Cardiac muscle cell (in vitro differentiated cells and primary cell): Measurements from ENCODE around the gene AP1S3. TPM values are rescaled to one million over a fixed set of nuclear protein-coding genes. Genes with fewer than 3 reads are reported as not detected.

Source experiments
- DNase-seq, 2 donors: peaks; one replicate each; pipeline versions ENCODE4 v3.0.0 to v3.0.0-alpha.2; 2010 to 2017; ENCODE audit warnings: low read depth in 1 of 2, low spot score in 1 of 2
- H3K27ac ChIP-seq: fragments of 200-600 bp; sonication (generic); 2 replicates; pipeline ENCODE4 v1.5.1; 2016
- H3K27me3 ChIP-seq: fragments of 200-600 bp; sonication (generic); 2 replicates; pipeline ENCODE4 v1.6.0; 2016; ENCODE audit warnings: control low read depth
- H3K36me3 ChIP-seq: fragments of 200-600 bp; sonication (generic); 2 replicates; pipeline ENCODE4 v1.5.1; 2016; ENCODE audit warnings: control low read depth
- H3K4me1 ChIP-seq: fragments of 200-600 bp; sonication (generic); 2 replicates; pipeline ENCODE4 v1.8.1; 2017; ENCODE audit warnings: low read depth, mild to moderate bottlenecking, mixed run types
- H3K4me3 ChIP-seq: fragments of 200-600 bp; sonication (generic); 2 replicates; pipeline ENCODE4 v1.5.1; 2016; ENCODE audit warnings: mild to moderate bottlenecking
- H3K9me3 ChIP-seq: fragments of 200-600 bp; sonication (generic); 2 replicates; pipeline ENCODE4 v1.5.1; 2017; ENCODE audit warnings: low read depth, mild to moderate bottlenecking, control low read depth
- CTCF ChIP-seq: IDR thresholded peaks from 2 replicates; pipeline ENCODE4 v1.5.1; 2012; ENCODE audit warnings: low read depth, mild to moderate bottlenecking, low read length
- polyA plus RNA-seq: library from polyadenylated mRNA; unstranded; fragments of >200 nt; fragmentation: Nextera tagmentation; extraction: Ambion mirVana; gene quantifications from 2 replicates; pipeline ENCODE4 v1.2.1, GENCODE V29; 2016
- total RNA-seq: library from RNA; depleted of rRNA; stranded (reverse); fragments of >200 nt; gene quantifications from 2 replicates; pipeline ENCODE4 v1.2.3, GENCODE V29; 2016

AP1S3 gene
- total and polyA plus RNA-seq, 2 experiments from 2014 or later = 1.6 TPM; not detected in 1

GRCh38 chr2:223868005-223868404 lies 30.6 kb upstream of the AP1S3 start:
- Histone ChIP-seq H3K36me3 (no peaks in the 10 kb centered on the region), H3K4me3 (no peak overlapping the region), H3K27me3 (no peaks in the 10 kb centered on the region), H3K27ac (no peak overlapping the region), H3K9me3 (no peaks in the 10 kb centered on the region), H3K4me1 (no peaks in the 10 kb centered on the region)
- no peak for TF ChIP-seq CTCF
- no peak for DNase-seq

GRCh38 chr2:223865907-223866508 lies 28.6 kb upstream of the AP1S3 start:
- Histone ChIP-seq H3K4me3 (no peak overlapping the region), H3K4me1 (no peaks in the 10 kb centered on the region), H3K27me3 (no peaks in the 10 kb centered on the region), H3K27ac (no peak overlapping the region), H3K9me3 (no peaks in the 10 kb centered on the region), H3K36me3 (no peaks in the 10 kb centered on the region)
- no peak for DNase-seq
- no peak for TF ChIP-seq CTCF

- Histone ChIP-seq H3K9me3 (no peaks in the 10 kb centered on the region), H3K27ac (no peak overlapping the region), H3K27me3 (no peaks in the 10 kb centered on the region), H3K4me3 (no peak overlapping the region), H3K36me3 (no peaks in the 10 kb centered on the region), H3K4me1 (no peaks in the 10 kb centered on the region)
- TF ChIP-seq CTCF = no peak
- DNase-seq = no peak
These were observed 27.7 kb upstream of the AP1S3 start for GRCh38 chr2:223865124-223865523.

- TF ChIP-seq CTCF = no peak
- Histone ChIP-seq H3K36me3 (no peaks in the 10 kb centered on the region), H3K4me3 (no peak overlapping the region), H3K4me1 (no peaks in the 10 kb centered on the region), H3K9me3 (no peaks in the 10 kb centered on the region), H3K27me3 (no peaks in the 10 kb centered on the region), H3K27ac (no peak overlapping the region)
- no peak for DNase-seq
These were observed 26.1 kb upstream of the AP1S3 start for GRCh38 chr2:223863491-223863890.

- H3K4me3 ChIP-seq = no peak overlapping the region
- peak in 1 of 2 donors; percentile 92 for DNase-seq
- TF ChIP-seq CTCF = peak; percentile 22
- no peaks in the 10 kb centered on the region for H3K36me3 ChIP-seq
- no peaks in the 10 kb centered on the region for H3K4me1 ChIP-seq
- no peaks in the 10 kb centered on the region for H3K27me3 ChIP-seq
- no peak overlapping the region for H3K27ac ChIP-seq
- H3K9me3 ChIP-seq = no peaks in the 10 kb centered on the region
These were observed 23.7 kb upstream of the AP1S3 start for GRCh38 chr2:223860809-223861738.
